Muscle of leg (tissue), 11 donors: ENCODE results near the gene NARS2. TPM values are rescaled to one million over a fixed set of nuclear protein-coding genes. Genes with fewer than 3 reads are reported as not detected.

Experiments used
- DNase-seq: peaks from one replicate; pipeline ENCODE4 v3.0.0; 2013
- H3K27ac ChIP-seq: one replicate; pipeline ENCODE4 v1.5.1; 2013; ENCODE audit warnings: mild to moderate bottlenecking, low read length, control low read depth
- H3K27me3 ChIP-seq: one replicate; pipeline ENCODE4 v1.6.1; 2013; ENCODE audit warnings: low read length; ENCODE audit not compliant: control insufficient read depth, insufficient read depth
- H3K36me3 ChIP-seq: one replicate; pipeline ENCODE4 v1.6.1; 2013; ENCODE audit warnings: low read length; ENCODE audit not compliant: control insufficient read depth, insufficient read depth
- H3K4me1 ChIP-seq: one replicate; pipeline ENCODE4 v1.6.1; 2013; ENCODE audit warnings: low read length; ENCODE audit not compliant: control insufficient read depth, insufficient read depth
- H3K4me3 ChIP-seq: one replicate; pipeline ENCODE4 v1.5.1; 2013; ENCODE audit warnings: low read length, control low read depth
- H3K9me3 ChIP-seq: replicated peaks from 2 replicates; pipeline ENCODE4 v1.6.1; 2013; ENCODE audit warnings: low read depth, low read length; ENCODE audit not compliant: control insufficient read depth
- WGBS: methylation state at CpG from one replicate; pipeline ENCODE4 v1.1.5; 2013; ENCODE audit warnings: missing lambda C conversion rate; ENCODE audit not compliant: insufficient coverage; 5-methylcytosine and 5-hydroxymethylcytosine counted together
- polyA plus RNA-seq, 8 donors: library from polyadenylated mRNA; unstranded; fragments of 120-200 nt; gene quantifications; one replicate each; pipeline versions ENCODE4 v1.2.1 to v1.2.3, GENCODE V29; 2013; ENCODE audit warnings: inconsistent platforms in 1 of 8, low replicate concordance in 1 of 8; ENCODE audit not compliant: insufficient read length in 8 of 8, insufficient read depth in 1 of 8
- total RNA-seq: library from RNA; stranded (reverse); fragments of 120-200 nt; gene quantifications from one replicate; pipeline ENCODE4 v1.2.4, GENCODE V29; 2013

NARS2 gene
- total and polyA plus RNA-seq, 9 donors = 11.5 to 20.3 (median 14.9) TPM

GRCh38 chr11:78406568-78407196 lies 168.0 kb downstream of the NARS2 start:
- H3K27me3 ChIP-seq = no peaks in the 10 kb centered on the region
- 90% methylated on average over 2 of the region's 3 CpGs for WGBS
- DNase-seq = no peak
- peaks cover 3% of the 10 kb centered on the region for H3K4me1 ChIP-seq
- H3K27ac ChIP-seq = no peak overlapping the region
- H3K4me3 ChIP-seq = no peak overlapping the region
- peaks cover 3% of the 10 kb centered on the region for H3K36me3 ChIP-seq
- peaks cover 15% of the 10 kb centered on the region for H3K9me3 ChIP-seq

DNA sequence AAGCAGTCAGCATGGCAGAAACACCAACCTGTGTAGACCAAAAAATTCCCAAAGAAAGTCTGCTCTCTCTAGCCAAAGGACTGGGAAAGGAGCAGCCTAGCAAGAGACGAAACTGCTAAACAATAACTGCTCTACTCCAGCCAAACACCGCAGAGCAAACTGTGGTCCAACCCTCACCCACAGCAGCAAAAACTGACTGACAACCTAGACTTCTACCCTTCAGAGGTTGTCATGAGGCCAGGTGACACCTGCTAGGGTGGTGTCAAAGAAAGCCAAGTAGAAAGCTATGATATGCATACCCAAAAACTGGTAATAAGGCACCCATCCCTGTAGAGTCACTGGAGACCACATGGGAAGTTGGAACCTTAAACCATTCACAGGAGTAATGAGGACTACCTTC lies 168.9 kb downstream of the NARS2 start:
- no peak overlapping the region for H3K4me3 ChIP-seq
- H3K27ac ChIP-seq = no peak overlapping the region
- H3K36me3 ChIP-seq = peaks cover 3% of the 10 kb centered on the region
- peaks cover 3% of the 10 kb centered on the region for H3K4me1 ChIP-seq
- no peaks in the 10 kb centered on the region for H3K27me3 ChIP-seq
- peaks cover 15% of the 10 kb centered on the region for H3K9me3 ChIP-seq
- DNase-seq = no peak
- WGBS = 75% methylated on average over 2 of the region's 2 CpGs

- peaks cover 3% of the 10 kb centered on the region for H3K36me3 ChIP-seq
- H3K4me1 ChIP-seq = peaks cover 3% of the 10 kb centered on the region
- H3K9me3 ChIP-seq = peaks cover 4% of the 10 kb centered on the region
- no peaks in the 10 kb centered on the region for H3K27me3 ChIP-seq
- H3K27ac ChIP-seq = no peak overlapping the region
- WGBS = no CpG with 5 or more reads among the region's 2 CpGs
- DNase-seq = no peak
- no peak overlapping the region for H3K4me3 ChIP-seq
These were observed 170.9 kb downstream of the NARS2 start for GRCh38 chr11:78403781-78404180.

GRCh38 chr11:78402847-78403246 lies 171.8 kb downstream of the NARS2 start:
- no peak for DNase-seq
- no peaks in the 10 kb centered on the region for H3K36me3 ChIP-seq
- H3K4me3 ChIP-seq = no peak overlapping the region
- no peaks in the 10 kb centered on the region for H3K27me3 ChIP-seq
- no peaks in the 10 kb centered on the region for H3K9me3 ChIP-seq
- WGBS = no CpG with 5 or more reads among the region's 3 CpGs
- H3K27ac ChIP-seq = no peak overlapping the region
- peaks cover 3% of the 10 kb centered on the region for H3K4me1 ChIP-seq

- Histone ChIP-seq H3K4me3 (no peak overlapping the region), H3K9me3 (no peaks in the 10 kb centered on the region), H3K27ac (no peak overlapping the region), H3K27me3 (no peaks in the 10 kb centered on the region), H3K4me1 (peaks cover 3% of the 10 kb centered on the region), H3K36me3 (no peaks in the 10 kb centered on the region)
- DNase-seq = no peak
- WGBS = 100% methylated on average over 2 of the region's 3 CpGs
These were observed 174.0 kb downstream of the NARS2 start for GRCh38 chr11:78400702-78401101.

- H3K36me3 ChIP-seq = no peaks in the 10 kb centered on the region
- DNase-seq = no peak
- H3K9me3 ChIP-seq = no peaks in the 10 kb centered on the region
- no peaks in the 10 kb centered on the region for H3K27me3 ChIP-seq
- WGBS = no CpG with 5 or more reads among the region's 1 CpG
- H3K4me1 ChIP-seq = peaks cover 3% of the 10 kb centered on the region
- H3K27ac ChIP-seq = no peak overlapping the region
- no peak overlapping the region for H3K4me3 ChIP-seq
These were observed 174.5 kb downstream of the NARS2 start for GRCh38 chr11:78400116-78400515.

GRCh38 chr11:78399136-78399535 lies 175.5 kb downstream of the NARS2 start:
- Histone ChIP-seq H3K27ac (no peak overlapping the region), H3K36me3 (no peaks in the 10 kb centered on the region), H3K9me3 (no peaks in the 10 kb centered on the region), H3K4me1 (peaks cover under 1% of the 10 kb centered on the region), H3K27me3 (no peaks in the 10 kb centered on the region), H3K4me3 (no peak overlapping the region)
- WGBS = 46% methylated on average over 3 of the region's 4 CpGs
- DNase-seq = no peak

- no CpG with 5 or more reads among the region's 1 CpG for WGBS
- Histone ChIP-seq H3K27ac (no peak overlapping the region), H3K4me3 (no peak overlapping the region), H3K4me1 (no peaks in the 10 kb centered on the region), H3K36me3 (no peaks in the 10 kb centered on the region), H3K27me3 (no peaks in the 10 kb centered on the region), H3K9me3 (no peaks in the 10 kb centered on the region)
- DNase-seq = no peak
These were observed 175.9 kb downstream of the NARS2 start for GRCh38 chr11:78398715-78399114.

DNA sequence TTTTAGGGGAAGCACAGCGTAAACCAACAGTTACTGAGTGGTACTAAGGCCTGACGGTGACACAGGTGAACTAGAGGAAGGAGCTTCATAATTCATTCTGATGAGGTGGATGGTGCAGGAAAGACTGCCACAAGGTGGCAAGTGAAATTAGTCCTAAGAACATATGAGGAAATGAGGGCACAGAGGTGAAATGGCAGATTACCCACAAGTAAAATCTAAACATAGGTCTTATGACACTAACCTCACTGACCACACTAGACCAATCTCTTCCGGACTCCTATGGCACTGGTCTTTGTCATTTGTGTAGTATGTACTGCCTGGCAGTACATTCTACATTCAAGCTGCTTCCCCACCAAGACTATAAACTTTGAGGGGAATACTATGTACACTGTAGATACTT lies 177.3 kb downstream of the NARS2 start:
- Histone ChIP-seq H3K27ac (no peak overlapping the region), H3K36me3 (no peaks in the 10 kb centered on the region), H3K27me3 (no peaks in the 10 kb centered on the region), H3K9me3 (no peaks in the 10 kb centered on the region), H3K4me3 (no peak overlapping the region), H3K4me1 (no peaks in the 10 kb centered on the region)
- WGBS = 67% methylated on average over 2 of the region's 3 CpGs
- DNase-seq = no peak

- Histone ChIP-seq H3K36me3 (no peaks in the 10 kb centered on the region), H3K27me3 (no peaks in the 10 kb centered on the region), H3K4me3 (no peak overlapping the region), H3K4me1 (no peaks in the 10 kb centered on the region), H3K27ac (no peak overlapping the region), H3K9me3 (no peaks in the 10 kb centered on the region)
- WGBS = no CpG with 5 or more reads among the region's 1 CpG
- DNase-seq = no peak
These were observed 179.1 kb downstream of the NARS2 start for GRCh38 chr11:78395597-78395996.

GRCh38 chr11:78392854-78393253 lies 181.8 kb downstream of the NARS2 start:
- no CpG with 5 or more reads among the region's 2 CpGs for WGBS
- no peaks in the 10 kb centered on the region for H3K4me1 ChIP-seq

More at GRCh38 chr11:78392854-78393253, 181.8 kb downstream of the NARS2 start:
- no peaks in the 10 kb centered on the region for H3K9me3 ChIP-seq
- no peak for DNase-seq
- no peak overlapping the region for H3K27ac ChIP-seq
- H3K27me3 ChIP-seq = no peaks in the 10 kb centered on the region
- no peaks in the 10 kb centered on the region for H3K36me3 ChIP-seq
- no peak overlapping the region for H3K4me3 ChIP-seq
